Osteocyte (in vitro differentiated cells): Measurements from ENCODE around the gene STAT5B. TPM values are rescaled to one million over a fixed set of nuclear protein-coding genes. Genes with fewer than 3 reads are reported as not detected.

Experiments used
- DNase-seq: peaks from one replicate; pipeline ENCODE4 v3.0.0; 2021; ENCODE audit warnings: mixed read lengths; ENCODE audit not compliant: unreplicated experiment; ENCODE audit errors: extremely low spot score
- H3K27ac Mint-ChIP-seq: one replicate; pipeline ENCODE4 v1.8.0; 2021; ENCODE audit warnings: mild to moderate bottlenecking, mixed read lengths; ENCODE audit not compliant: unreplicated experiment
- H3K27me3 Mint-ChIP-seq: one replicate; pipeline ENCODE4 v1.8.0; 2021; ENCODE audit warnings: mixed read lengths; ENCODE audit not compliant: unreplicated experiment
- H3K36me3 Mint-ChIP-seq: one replicate; pipeline ENCODE4 v1.8.0; 2021; ENCODE audit warnings: mixed read lengths; ENCODE audit not compliant: unreplicated experiment
- H3K4me1 Mint-ChIP-seq: one replicate; pipeline ENCODE4 v1.8.0; 2021; ENCODE audit warnings: mixed read lengths; ENCODE audit not compliant: unreplicated experiment
- H3K4me3 Mint-ChIP-seq: one replicate; pipeline ENCODE4 v1.8.0; 2021; ENCODE audit warnings: mild to moderate bottlenecking, moderate library complexity, mixed read lengths; ENCODE audit not compliant: unreplicated experiment
- H3K9me3 Mint-ChIP-seq: one replicate; pipeline ENCODE4 v1.8.0; 2021; ENCODE audit warnings: mixed read lengths; ENCODE audit not compliant: unreplicated experiment
- total RNA-seq: library from RNA; stranded (reverse); gene quantifications from 2 replicates; pipeline ENCODE4 v1.2.1, GENCODE V29; 2021
- TF ChIP-seq, protein P1 (sequence below): fragments of 200-600 bp; sonication (generic); IDR thresholded peaks from 2 replicates; pipeline ENCODE4 v1.5.0; 2021; ENCODE audit warnings: antibody characterized with exemption, mild to moderate bottlenecking, moderate library complexity

Gene STAT5B
- total RNA-seq, 1 donor from 2014 or later = 41.3 TPM

- H3K4me1 Mint-ChIP-seq = no peaks in the 10 kb centered on the region
- H3K9me3 Mint-ChIP-seq = no peaks in the 10 kb centered on the region
- no peak for DNase-seq
- no peaks in the 10 kb centered on the region for H3K27me3 Mint-ChIP-seq
- H3K27ac Mint-ChIP-seq = no peak overlapping the region
- peaks cover 25% of the 10 kb centered on the region for H3K36me3 Mint-ChIP-seq
- no peak overlapping the region for H3K4me3 Mint-ChIP-seq
- TF ChIP-seq, protein P1, sequence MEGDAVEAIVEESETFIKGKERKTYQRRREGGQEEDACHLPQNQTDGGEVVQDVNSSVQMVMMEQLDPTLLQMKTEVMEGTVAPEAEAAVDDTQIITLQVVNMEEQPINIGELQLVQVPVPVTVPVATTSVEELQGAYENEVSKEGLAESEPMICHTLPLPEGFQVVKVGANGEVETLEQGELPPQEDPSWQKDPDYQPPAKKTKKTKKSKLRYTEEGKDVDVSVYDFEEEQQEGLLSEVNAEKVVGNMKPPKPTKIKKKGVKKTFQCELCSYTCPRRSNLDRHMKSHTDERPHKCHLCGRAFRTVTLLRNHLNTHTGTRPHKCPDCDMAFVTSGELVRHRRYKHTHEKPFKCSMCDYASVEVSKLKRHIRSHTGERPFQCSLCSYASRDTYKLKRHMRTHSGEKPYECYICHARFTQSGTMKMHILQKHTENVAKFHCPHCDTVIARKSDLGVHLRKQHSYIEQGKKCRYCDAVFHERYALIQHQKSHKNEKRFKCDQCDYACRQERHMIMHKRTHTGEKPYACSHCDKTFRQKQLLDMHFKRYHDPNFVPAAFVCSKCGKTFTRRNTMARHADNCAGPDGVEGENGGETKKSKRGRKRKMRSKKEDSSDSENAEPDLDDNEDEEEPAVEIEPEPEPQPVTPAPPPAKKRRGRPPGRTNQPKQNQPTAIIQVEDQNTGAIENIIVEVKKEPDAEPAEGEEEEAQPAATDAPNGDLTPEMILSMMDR = no peak
These were observed 75.3 kb downstream of the STAT5B start for GRCh38 chr17:42200706-42201457.

DNA sequence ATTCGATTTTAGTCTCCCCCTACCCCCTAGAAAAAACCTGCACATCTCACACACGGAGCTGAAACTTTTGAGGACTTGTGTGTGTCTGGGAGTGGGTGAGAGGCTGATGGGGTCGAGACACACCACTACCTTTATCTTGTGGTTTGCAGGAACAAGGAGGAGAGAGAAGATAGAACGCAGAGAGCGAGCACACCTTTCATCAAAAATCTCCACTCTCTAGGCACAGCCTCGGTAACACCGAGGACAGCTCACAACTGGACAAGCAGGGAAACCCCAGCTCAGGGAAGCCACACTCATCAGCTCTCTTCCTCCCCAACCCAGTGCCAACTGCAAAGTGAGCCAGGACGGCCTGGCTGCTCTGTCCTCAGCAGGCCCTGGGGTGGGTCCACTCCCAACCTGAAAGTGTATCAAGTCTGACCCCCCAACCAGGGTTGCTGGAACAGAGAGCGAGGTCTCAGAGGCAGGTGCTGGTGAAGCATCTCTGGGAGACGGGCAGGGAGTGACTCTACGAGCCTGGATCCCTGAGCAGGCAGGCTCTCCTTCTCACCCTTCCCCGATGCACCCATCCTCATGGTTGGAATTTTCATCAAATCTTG is 76.7 kb downstream of the STAT5B start:
- Mint-ChIP-seq H3K36me3 (peaks cover 19% of the 10 kb centered on the region), H3K27me3 (no peaks in the 10 kb centered on the region), H3K9me3 (no peaks in the 10 kb centered on the region), H3K27ac (no peak overlapping the region), H3K4me1 (peaks cover under 1% of the 10 kb centered on the region), H3K4me3 (no peak overlapping the region)
- no peak for DNase-seq
- TF ChIP-seq, protein P1 = no peak

DNA sequence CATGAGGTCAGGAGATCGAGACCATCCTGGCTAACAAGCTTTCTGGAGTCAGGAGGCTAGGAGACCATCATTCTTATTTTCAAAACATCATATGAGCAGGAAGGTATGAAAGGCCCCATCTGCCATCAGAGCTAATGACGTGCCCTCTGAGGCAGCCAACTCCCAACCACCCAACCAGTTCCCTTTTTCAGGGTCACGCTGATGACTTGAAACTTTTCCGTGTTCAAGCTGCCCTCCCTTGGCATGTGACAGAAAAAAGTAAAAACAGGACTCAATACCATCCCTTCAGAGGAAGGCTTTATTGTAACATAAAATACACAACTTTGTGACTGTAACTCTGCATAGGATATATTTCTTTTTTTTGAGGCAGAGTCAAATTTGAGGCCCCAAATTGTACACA is 77.3 kb downstream of the STAT5B start:
- peaks cover 15% of the 10 kb centered on the region for H3K36me3 Mint-ChIP-seq
- H3K4me3 Mint-ChIP-seq = no peak overlapping the region
- peaks cover 4% of the 10 kb centered on the region for H3K4me1 Mint-ChIP-seq
- H3K9me3 Mint-ChIP-seq = no peaks in the 10 kb centered on the region
- no peak for DNase-seq
- no peaks in the 10 kb centered on the region for H3K27me3 Mint-ChIP-seq
- TF ChIP-seq, protein P1 = no peak
- no peak overlapping the region for H3K27ac Mint-ChIP-seq

GRCh38 chr17:42197564-42198156 is 78.5 kb downstream of the STAT5B start:
- Mint-ChIP-seq H3K36me3 (peaks cover 11% of the 10 kb centered on the region), H3K27me3 (no peaks in the 10 kb centered on the region), H3K27ac (no peak overlapping the region), H3K4me3 (no peak overlapping the region), H3K9me3 (no peaks in the 10 kb centered on the region), H3K4me1 (peaks cover 9% of the 10 kb centered on the region)
- no peak for DNase-seq
- TF ChIP-seq, protein P1 = no peak
